HS-27A (cell line): ENCODE results near the gene ARHGAP36.

Experiments
- DNase-seq: peaks from one replicate; pipeline ENCODE4 v3.0.0-alpha.2; 2012; ENCODE audit warnings: low read depth, missing footprints

Gene ARHGAP36

GRCh38 chrX:131068945-131069719 is 11.0 kb downstream of the ARHGAP36 start:
- no peak for DNase-seq

- no peak for DNase-seq
Observed at GRCh38 chrX:131072871-131073571, 14.9 kb downstream of the ARHGAP36 start.

- DNase-seq: no peak
Observed at GRCh38 chrX:131073607-131074006, 15.5 kb downstream of the ARHGAP36 start.

GRCh38 chrX:131081772-131082740 is 23.9 kb downstream of the ARHGAP36 start:
- DNase-seq: no peak

- no peak for DNase-seq
Observed at GRCh38 chrX:131083510-131084142, 25.5 kb downstream of the ARHGAP36 start.

GRCh38 chrX:131084145-131084544 is 26.0 kb downstream of the ARHGAP36 start:
- no peak for DNase-seq

GRCh38 chrX:131136776-131137175 is 78.6 kb downstream of the ARHGAP36 start:
- DNase-seq: no peak

- no peak for DNase-seq
Observed at GRCh38 chrX:131139072-131139471, 80.9 kb downstream of the ARHGAP36 start.
